HEK293T (cell line): Measurements from ENCODE around the gene CDC123.

ENCODE experiments used
- ARNT ChIP-seq: fragments of 450-650 bp; IDR thresholded peaks from 2 replicates; pipeline ENCODE4 v1.6.1; 2017; ENCODE audit warnings: mild to moderate bottlenecking
- BHLHE40 ChIP-seq: fragments of 450-650 bp; IDR thresholded peaks from 2 replicates; pipeline ENCODE4 v1.6.1; 2016; ENCODE audit warnings: mild to moderate bottlenecking, moderate library complexity, borderline replicate concordance
- CTBP1 ChIP-seq: fragments of 450-650 bp; IDR thresholded peaks from 2 replicates; pipeline ENCODE4 v1.6.1; 2016; ENCODE audit warnings: borderline replicate concordance
- ELF4 ChIP-seq: fragments of 450-650 bp; IDR thresholded peaks from 2 replicates; pipeline ENCODE4 v1.6.1; 2017; ENCODE audit warnings: antibody characterized with exemption
- FOXA1 ChIP-seq: fragments of 450-650 bp; IDR thresholded peaks from 2 replicates; pipeline ENCODE4 v1.6.1; 2016; ENCODE audit warnings: mild to moderate bottlenecking
- FOXK2 ChIP-seq: fragments of 450-650 bp; IDR thresholded peaks from 2 replicates; pipeline ENCODE4 v1.6.1; 2016; ENCODE audit warnings: mild to moderate bottlenecking
- FOXM1 ChIP-seq: fragments of 450-650 bp; IDR thresholded peaks from 2 replicates; pipeline ENCODE4 v1.6.1; 2017; ENCODE audit warnings: mild to moderate bottlenecking, borderline replicate concordance
- HDGF ChIP-seq: fragments of 450-650 bp; IDR thresholded peaks from 2 replicates; pipeline ENCODE4 v1.6.1; 2017; ENCODE audit warnings: antibody characterized with exemption, borderline replicate concordance
- NFRKB ChIP-seq: fragments of 450-650 bp; IDR thresholded peaks from 2 replicates; pipeline ENCODE4 v1.6.1; 2016; ENCODE audit warnings: mild to moderate bottlenecking, moderate library complexity
- SP1 ChIP-seq: fragments of 450-650 bp; IDR thresholded peaks from 2 replicates; pipeline ENCODE4 v1.6.1; 2017
- SUZ12 ChIP-seq: fragments of 450-650 bp; IDR thresholded peaks from 2 replicates; pipeline ENCODE4 v1.6.1; 2016; ENCODE audit warnings: mild to moderate bottlenecking
- ZNF384 ChIP-seq: fragments of 450-650 bp; IDR thresholded peaks from 2 replicates; pipeline ENCODE4 v1.6.1; 2016
- TF ChIP-seq, protein P1 (sequence below): fragments of 450-650 bp; IDR thresholded peaks from 2 replicates; pipeline ENCODE4 v1.6.1; 2016

DNA sequence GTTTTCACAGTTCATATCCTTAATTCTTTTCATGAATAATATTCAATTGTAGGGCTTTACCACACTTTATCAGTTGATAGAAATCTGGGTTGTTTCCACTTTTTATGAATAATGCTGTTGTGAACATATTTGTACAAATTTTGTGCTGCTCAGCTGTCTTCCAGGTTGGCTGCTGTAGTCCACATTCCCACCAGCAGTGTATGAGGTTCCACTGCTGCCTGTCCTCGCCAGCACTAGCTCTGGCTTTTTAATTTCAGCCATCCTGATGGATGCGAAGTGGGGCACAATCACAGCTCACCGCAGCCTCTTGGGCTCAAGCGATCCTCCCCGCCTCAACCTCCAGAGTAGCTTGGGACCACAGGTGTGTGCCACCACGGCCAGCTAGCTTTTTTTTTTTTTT is 33.1 kb upstream of the CDC123 start:
- TF ChIP-seq ZNF384 (no peak), FOXK2 (no peak), SP1 (no peak), ARNT (no peak), SUZ12 (no peak), ELF4 (no peak), FOXA1 (no peak), FOXM1 (no peak), BHLHE40 (no peak), NFRKB (no peak), HDGF (no peak), CTBP1 (no peak)
- TF ChIP-seq, protein P1, sequence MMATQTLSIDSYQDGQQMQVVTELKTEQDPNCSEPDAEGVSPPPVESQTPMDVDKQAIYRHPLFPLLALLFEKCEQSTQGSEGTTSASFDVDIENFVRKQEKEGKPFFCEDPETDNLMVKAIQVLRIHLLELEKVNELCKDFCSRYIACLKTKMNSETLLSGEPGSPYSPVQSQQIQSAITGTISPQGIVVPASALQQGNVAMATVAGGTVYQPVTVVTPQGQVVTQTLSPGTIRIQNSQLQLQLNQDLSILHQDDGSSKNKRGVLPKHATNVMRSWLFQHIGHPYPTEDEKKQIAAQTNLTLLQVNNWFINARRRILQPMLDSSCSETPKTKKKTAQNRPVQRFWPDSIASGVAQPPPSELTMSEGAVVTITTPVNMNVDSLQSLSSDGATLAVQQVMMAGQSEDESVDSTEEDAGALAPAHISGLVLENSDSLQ = no peak
